ENCODE data around the gene ATG2A.

DNA sequence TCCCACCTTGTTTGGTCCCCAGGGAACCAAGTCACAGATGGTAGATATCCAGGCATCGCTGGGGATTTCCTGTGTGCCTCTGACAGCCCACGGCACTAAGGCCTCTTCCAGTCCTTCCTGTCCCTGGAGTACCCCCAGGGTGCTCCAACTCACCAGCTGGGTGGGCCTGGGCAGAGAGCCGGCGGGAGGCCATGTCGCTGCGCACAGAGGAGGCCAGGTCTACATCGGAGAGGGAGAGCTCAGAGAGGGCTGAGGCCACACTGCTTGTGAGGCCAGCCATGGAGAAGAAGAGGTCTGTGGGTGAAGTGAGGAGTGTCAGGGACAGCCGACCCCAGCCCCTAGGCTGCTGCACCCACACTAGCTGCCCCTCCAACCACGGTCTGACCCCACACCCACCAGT lies 5.3 kb downstream of the ATG2A start:
- TF ChIP-seq, protein P1, sequence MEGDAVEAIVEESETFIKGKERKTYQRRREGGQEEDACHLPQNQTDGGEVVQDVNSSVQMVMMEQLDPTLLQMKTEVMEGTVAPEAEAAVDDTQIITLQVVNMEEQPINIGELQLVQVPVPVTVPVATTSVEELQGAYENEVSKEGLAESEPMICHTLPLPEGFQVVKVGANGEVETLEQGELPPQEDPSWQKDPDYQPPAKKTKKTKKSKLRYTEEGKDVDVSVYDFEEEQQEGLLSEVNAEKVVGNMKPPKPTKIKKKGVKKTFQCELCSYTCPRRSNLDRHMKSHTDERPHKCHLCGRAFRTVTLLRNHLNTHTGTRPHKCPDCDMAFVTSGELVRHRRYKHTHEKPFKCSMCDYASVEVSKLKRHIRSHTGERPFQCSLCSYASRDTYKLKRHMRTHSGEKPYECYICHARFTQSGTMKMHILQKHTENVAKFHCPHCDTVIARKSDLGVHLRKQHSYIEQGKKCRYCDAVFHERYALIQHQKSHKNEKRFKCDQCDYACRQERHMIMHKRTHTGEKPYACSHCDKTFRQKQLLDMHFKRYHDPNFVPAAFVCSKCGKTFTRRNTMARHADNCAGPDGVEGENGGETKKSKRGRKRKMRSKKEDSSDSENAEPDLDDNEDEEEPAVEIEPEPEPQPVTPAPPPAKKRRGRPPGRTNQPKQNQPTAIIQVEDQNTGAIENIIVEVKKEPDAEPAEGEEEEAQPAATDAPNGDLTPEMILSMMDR (IDR thresholded peaks at IDR 0.05): no peak
- TF ChIP-seq POLR2A (IDR thresholded peaks at IDR 0.05): no peak
